HEK293 (cell line): Measurements from ENCODE around the gene TSSK6.

ENCODE experiments used
- CTCF ChIA-PET: fragments of 350-600 bp; formaldehyde crosslinking; extraction: SDS; loops from one replicate; lab custom pipeline; 2021; ENCODE audit warnings: antibody characterized with exemption; lab: Yijun Ruan, JAX
- POLR2A ChIA-PET: fragments of 300-600 bp; formaldehyde crosslinking; extraction: SDS; loops from one replicate; lab custom pipeline; 2020; ENCODE audit warnings: antibody characterized with exemption, inconsistent platforms; lab: Yijun Ruan, JAX
- H3K27ac ChIP-seq: fragments of 200-500 bp; sonication (Bioruptor generic); 2 replicates; pipeline ENCODE4 v1.5.1; 2014; ENCODE audit warnings: low read depth, low read length, control low read depth, inconsistent platforms; ENCODE audit errors: extremely low read depth
- H3K36me3 ChIP-seq, 2 experiments: fragments of 200-500 bp in 1 of 2; sonication (Bioruptor generic) in 1 of 2; 1 replicate in 1 of 2; 2 replicates in 1 of 2; pipeline ENCODE4 v1.5.1; 2014 to 2017; ENCODE audit warnings: inconsistent platforms in 2 of 2, low read length in 2 of 2; ENCODE audit not compliant: control insufficient read depth in 2 of 2, insufficient read depth in 1 of 2
- H3K4me1 ChIP-seq: fragments of 200-500 bp; sonication (Bioruptor generic); 2 replicates; pipeline ENCODE4 v1.5.1; 2014; ENCODE audit warnings: mild to moderate bottlenecking, low read length, inconsistent platforms; ENCODE audit not compliant: control insufficient read depth, insufficient read depth
- H3K4me3 ChIP-seq: 2 replicates; pipeline ENCODE4 v1.5.1; 2011; ENCODE audit warnings: low read depth, mild to moderate bottlenecking, control low read depth, low read length, moderate library complexity
- H3K9me3 ChIP-seq: fragments of 200-500 bp; sonication (Bioruptor generic); 2 replicates; pipeline ENCODE4 v1.5.1; 2014; ENCODE audit warnings: low read depth, low read length, inconsistent platforms; ENCODE audit not compliant: control insufficient read depth, insufficient read depth
- EGR2 ChIP-seq: fragments of 450-650 bp; formaldehyde crosslinking; IDR thresholded peaks from 2 replicates; pipeline ENCODE4 v1.5.1; 2016; ENCODE audit warnings: low read depth, missing biosample characterization, missing genetic modification characterization
- KLF7 ChIP-seq: fragments of 450-650 bp; formaldehyde crosslinking; IDR thresholded peaks from 2 replicates; pipeline ENCODE4 v1.5.1; 2016; ENCODE audit warnings: missing biosample characterization, missing genetic modification characterization, borderline replicate concordance
- ZBTB48 ChIP-seq: fragments of 450-650 bp; formaldehyde crosslinking; IDR thresholded peaks from 2 replicates; pipeline ENCODE4 v1.5.1; 2016; ENCODE audit warnings: missing biosample characterization, missing genetic modification characterization
- ZBTB7A ChIP-seq: fragments of 450-650 bp; formaldehyde crosslinking; IDR thresholded peaks from 2 replicates; pipeline ENCODE4 v1.5.1; 2016; ENCODE audit warnings: low read depth, missing biosample characterization, missing genetic modification characterization
- ZNF133 ChIP-seq: fragments of 450-650 bp; formaldehyde crosslinking; IDR thresholded peaks from 2 replicates; pipeline ENCODE4 v1.5.1; 2016; ENCODE audit warnings: missing biosample characterization, missing genetic modification characterization
- ZNF146 ChIP-seq: fragments of 450-650 bp; formaldehyde crosslinking; IDR thresholded peaks from 2 replicates; pipeline ENCODE4 v1.5.1; 2016; ENCODE audit warnings: missing biosample characterization, missing genetic modification characterization
- ZNF16 ChIP-seq: fragments of 450-650 bp; formaldehyde crosslinking; IDR thresholded peaks from 2 replicates; pipeline ENCODE4 v1.5.1; 2016; ENCODE audit warnings: low read depth, missing biosample characterization, missing genetic modification characterization
- ZNF24 ChIP-seq: fragments of 450-650 bp; formaldehyde crosslinking; IDR thresholded peaks from 2 replicates; pipeline ENCODE4 v1.5.1; 2016; ENCODE audit warnings: missing biosample characterization, missing genetic modification characterization
- ZNF248 ChIP-seq: fragments of 450-650 bp; formaldehyde crosslinking; IDR thresholded peaks from 2 replicates; pipeline ENCODE4 v1.5.1; 2017; ENCODE audit warnings: missing biosample characterization, missing genetic modification characterization
- ZNF324 ChIP-seq: fragments of 450-650 bp; formaldehyde crosslinking; IDR thresholded peaks from 2 replicates; pipeline ENCODE4 v1.5.1; 2016; ENCODE audit warnings: missing biosample characterization, missing genetic modification characterization
- ZNF654 ChIP-seq: fragments of 450-650 bp; formaldehyde crosslinking; IDR thresholded peaks from 2 replicates; pipeline ENCODE4 v1.5.1; 2016; ENCODE audit warnings: low read depth, missing biosample characterization, missing genetic modification characterization
- TF ChIP-seq, protein P1 (sequence below): fragments of 450-650 bp; formaldehyde crosslinking; IDR thresholded peaks from 2 replicates; pipeline ENCODE4 v1.5.1; 2017; ENCODE audit warnings: missing biosample characterization, missing genetic modification characterization
- TF ChIP-seq, protein P2 (sequence below): fragments of 450-650 bp; formaldehyde crosslinking; IDR thresholded peaks from 2 replicates; pipeline ENCODE4 v1.5.1; 2016; ENCODE audit warnings: missing biosample characterization, missing genetic modification characterization

TSSK6 gene

DNA sequence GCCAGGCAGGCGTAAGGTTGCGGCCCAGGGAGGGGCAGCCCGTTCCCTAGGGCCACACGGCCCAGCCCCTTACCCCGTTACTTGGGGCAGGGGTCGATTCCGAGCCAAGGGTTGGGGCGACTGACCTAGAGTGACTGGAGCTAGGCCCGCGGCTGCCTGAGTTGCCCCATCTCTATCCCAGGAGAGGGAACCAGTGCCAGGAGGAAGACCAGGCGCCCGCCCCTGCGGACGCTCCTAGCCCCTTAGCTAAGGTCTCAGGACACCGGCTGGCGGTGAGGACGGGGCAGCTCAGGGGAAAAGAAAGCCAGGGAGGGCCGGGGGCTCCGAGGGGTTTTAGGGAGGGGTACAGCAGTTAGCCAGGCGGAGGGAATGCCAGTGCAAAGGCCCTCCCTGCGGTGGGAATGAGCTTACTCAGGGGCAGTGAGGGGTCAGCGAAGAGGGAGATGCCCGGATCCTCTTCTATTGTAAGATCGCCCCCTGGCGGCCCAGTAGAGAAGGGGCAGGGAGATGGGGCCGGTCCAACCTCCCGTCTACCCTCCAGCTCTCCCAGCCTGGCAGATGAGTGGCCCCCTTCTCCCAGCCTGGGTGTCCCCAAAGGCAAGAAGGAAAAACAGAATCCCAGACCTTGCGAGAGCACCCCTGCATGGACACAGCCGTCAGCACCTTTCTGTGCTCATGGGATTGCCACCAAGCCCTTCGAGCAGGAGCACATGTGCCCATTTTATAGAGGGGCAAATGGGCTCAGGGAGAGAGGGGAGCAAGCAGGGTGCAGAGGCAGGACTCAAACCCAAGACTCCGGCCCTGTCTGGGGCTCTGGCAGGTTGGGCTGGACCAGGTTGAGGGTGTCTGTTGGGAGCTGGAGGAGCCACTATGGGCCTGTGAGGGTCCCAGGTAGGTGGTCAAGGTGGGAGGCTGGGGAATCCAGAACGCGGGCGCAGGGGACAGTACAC lies 39.0 kb upstream of the TSSK6 start (continued):
- TF ChIP-seq ZNF324 (tag by site-specific recombination) (no peak), ZNF654 (tag by site-specific recombination) (peak; percentile 29), EGR2 (tag by site-specific recombination) (no peak), ZNF24 (tag by site-specific recombination) (no peak)

DNA sequence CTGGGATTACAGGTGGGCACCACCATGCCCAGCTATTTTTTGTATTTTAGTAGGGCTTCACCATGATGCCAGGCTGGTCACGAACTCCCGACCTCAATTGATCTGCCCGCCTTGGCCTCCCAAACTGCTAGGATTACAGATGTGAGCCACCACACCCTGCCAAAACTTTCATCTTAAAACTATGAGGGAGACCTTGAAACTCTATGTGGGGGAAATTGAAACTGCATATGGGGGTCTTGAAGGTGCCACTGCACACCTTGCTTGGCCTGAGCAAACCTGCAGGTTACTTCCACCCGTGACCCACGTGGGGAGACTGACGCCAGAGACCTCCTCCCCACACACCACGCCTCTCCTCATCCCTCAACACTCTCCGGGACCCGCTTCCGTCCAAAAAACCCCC lies 38.3 kb upstream of the TSSK6 start:
- CTCF ChIA-PET, result interaction anchor here (0.5 to 7.0 kb wide), 24 partner anchors 9 to 706 kb away, joined by 3 to 75 read pairs (median 4); partner anchors contain the start of genes NDUFA13 and YJEFN3
- H3K9me3 ChIP-seq, result no peaks in the 10 kb centered on the region
- POLR2A ChIA-PET, result interaction anchor here (0.6 to 1.1 kb wide), 2 partner anchors 22 to 191 kb away, joined by 3 to 7 read pairs; no protein-coding TSS in a partner anchor
- no peaks in the 10 kb centered on the region for H3K4me1 ChIP-seq
- no peaks in the 10 kb centered on the region for H3K36me3 ChIP-seq
- no peak overlapping the region for H3K4me3 ChIP-seq
- TF ChIP-seq ZNF146 (tag by site-specific recombination), result no peak
- TF ChIP-seq, protein P1, sequence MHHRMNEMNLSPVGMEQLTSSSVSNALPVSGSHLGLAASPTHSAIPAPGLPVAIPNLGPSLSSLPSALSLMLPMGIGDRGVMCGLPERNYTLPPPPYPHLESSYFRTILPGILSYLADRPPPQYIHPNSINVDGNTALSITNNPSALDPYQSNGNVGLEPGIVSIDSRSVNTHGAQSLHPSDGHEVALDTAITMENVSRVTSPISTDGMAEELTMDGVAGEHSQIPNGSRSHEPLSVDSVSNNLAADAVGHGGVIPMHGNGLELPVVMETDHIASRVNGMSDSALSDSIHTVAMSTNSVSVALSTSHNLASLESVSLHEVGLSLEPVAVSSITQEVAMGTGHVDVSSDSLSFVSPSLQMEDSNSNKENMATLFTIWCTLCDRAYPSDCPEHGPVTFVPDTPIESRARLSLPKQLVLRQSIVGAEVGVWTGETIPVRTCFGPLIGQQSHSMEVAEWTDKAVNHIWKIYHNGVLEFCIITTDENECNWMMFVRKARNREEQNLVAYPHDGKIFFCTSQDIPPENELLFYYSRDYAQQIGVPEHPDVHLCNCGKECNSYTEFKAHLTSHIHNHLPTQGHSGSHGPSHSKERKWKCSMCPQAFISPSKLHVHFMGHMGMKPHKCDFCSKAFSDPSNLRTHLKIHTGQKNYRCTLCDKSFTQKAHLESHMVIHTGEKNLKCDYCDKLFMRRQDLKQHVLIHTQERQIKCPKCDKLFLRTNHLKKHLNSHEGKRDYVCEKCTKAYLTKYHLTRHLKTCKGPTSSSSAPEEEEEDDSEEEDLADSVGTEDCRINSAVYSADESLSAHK, result peak; percentile 88
- TF ChIP-seq KLF7, result no peak
- no peak overlapping the region for H3K27ac ChIP-seq

DNA sequence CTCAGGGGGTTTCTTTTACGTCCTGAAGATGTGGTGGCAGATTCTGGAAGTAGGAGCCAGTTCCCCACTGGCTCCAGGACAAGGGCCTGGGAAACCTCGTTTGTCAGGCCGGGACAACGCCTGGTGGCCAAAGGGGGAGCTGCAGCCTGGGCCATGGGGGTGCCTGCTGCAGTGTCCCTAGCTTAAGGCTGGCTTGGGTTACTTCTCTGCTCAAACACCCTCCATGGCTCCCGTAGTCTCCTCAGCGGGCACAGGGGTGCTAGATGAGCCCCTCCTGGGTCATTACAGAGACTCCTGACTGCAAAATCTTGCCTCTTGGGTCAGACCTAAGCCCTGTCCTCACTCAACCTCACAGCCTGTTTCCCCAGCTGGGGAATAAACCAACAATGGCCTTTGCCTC lies 37.5 kb upstream of the TSSK6 start:
- H3K27ac ChIP-seq, result no peak overlapping the region
- H3K4me1 ChIP-seq, result no peaks in the 10 kb centered on the region
- H3K4me3 ChIP-seq, result no peak overlapping the region
- H3K9me3 ChIP-seq, result no peaks in the 10 kb centered on the region
- TF ChIP-seq ZBTB48 (tag by site-specific recombination), result no peak
- TF ChIP-seq ZNF16 (tag by site-specific recombination), result peak; percentile 66; the same call in 1 of the 2 replicates
- TF ChIP-seq, protein P2, sequence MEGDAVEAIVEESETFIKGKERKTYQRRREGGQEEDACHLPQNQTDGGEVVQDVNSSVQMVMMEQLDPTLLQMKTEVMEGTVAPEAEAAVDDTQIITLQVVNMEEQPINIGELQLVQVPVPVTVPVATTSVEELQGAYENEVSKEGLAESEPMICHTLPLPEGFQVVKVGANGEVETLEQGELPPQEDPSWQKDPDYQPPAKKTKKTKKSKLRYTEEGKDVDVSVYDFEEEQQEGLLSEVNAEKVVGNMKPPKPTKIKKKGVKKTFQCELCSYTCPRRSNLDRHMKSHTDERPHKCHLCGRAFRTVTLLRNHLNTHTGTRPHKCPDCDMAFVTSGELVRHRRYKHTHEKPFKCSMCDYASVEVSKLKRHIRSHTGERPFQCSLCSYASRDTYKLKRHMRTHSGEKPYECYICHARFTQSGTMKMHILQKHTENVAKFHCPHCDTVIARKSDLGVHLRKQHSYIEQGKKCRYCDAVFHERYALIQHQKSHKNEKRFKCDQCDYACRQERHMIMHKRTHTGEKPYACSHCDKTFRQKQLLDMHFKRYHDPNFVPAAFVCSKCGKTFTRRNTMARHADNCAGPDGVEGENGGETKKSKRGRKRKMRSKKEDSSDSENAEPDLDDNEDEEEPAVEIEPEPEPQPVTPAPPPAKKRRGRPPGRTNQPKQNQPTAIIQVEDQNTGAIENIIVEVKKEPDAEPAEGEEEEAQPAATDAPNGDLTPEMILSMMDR (tag by site-specific recombination), result peak; percentile 17; the same call in 1 of the 2 replicates
- ChIA-PET CTCF (interaction anchor here (0.6 to 7.0 kb wide), 15 partner anchors 10 to 407 kb away, joined by 3 to 75 read pairs (median 4); partner anchors contain the start of gene YJEFN3), POLR2A (no interaction called here)
- no peaks in the 10 kb centered on the region for H3K36me3 ChIP-seq

DNA sequence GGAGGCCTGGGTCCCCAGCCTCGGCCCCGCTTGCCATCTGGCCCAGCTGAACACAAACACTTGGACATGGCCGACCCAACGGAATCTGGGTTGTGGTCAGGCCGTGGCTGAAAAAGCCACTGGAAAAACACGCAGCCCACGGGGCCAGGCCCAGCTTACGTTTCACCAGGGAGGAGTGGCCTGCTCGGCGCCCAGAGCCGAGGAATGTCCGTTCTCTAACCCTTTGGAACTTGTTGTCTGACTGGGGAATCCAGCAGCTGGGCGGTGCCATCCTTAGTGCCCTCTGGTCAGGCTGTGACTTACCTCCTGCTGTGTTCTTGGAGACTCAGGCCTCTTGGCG lies 36.5 kb upstream of the TSSK6 start:
- no peaks in the 10 kb centered on the region for H3K9me3 ChIP-seq
- CTCF ChIA-PET, result interaction anchor here (1.9 to 7.0 kb wide), 4 partner anchors 9 to 92 kb away, joined by 6 to 75 read pairs (median 10); partner anchors contain the start of genes GMIP and YJEFN3
- POLR2A ChIA-PET, result no interaction called here

More for the DNA sequence above, 36.5 kb upstream of the TSSK6 start:
- Histone ChIP-seq H3K36me3 (no peaks in the 10 kb centered on the region), H3K4me3 (no peak overlapping the region), H3K27ac (no peak overlapping the region), H3K4me1 (no peaks in the 10 kb centered on the region)
- TF ChIP-seq ZNF133 (tag by site-specific recombination) (no peak), ZNF248 (tag by site-specific recombination) (no peak), EGR2 (tag by site-specific recombination) (no peak), ZBTB7A (no peak)
